GM12892 (cell line): Measurements from ENCODE around the gene TMEM208.

Source experiments
- DNase-seq: peaks from one replicate; pipeline ENCODE4 v3.0.0; 2011; ENCODE audit not compliant: insufficient read length
- FAIRE-seq: peaks from 2 replicates; lab custom pipeline; 2011; peaks lifted over from hg19 to GRCh38; lab: Jason Lieb, UNC
- POLR2A ChIP-seq: IDR thresholded peaks from 2 replicates; pipeline ENCODE4 v1.6.1; 2011; ENCODE audit warnings: low read depth, low read length, control low read depth
- POLR2AphosphoS5 ChIP-seq: IDR thresholded peaks from 2 replicates; pipeline ENCODE4 v1.6.1; 2011; ENCODE audit warnings: low read depth, low read length, control low read depth
- TAF1 ChIP-seq: IDR thresholded peaks from 2 replicates; pipeline ENCODE4 v1.6.1; 2011; ENCODE audit warnings: low read depth, mild to moderate bottlenecking, control low read depth, low read length, borderline replicate concordance

TMEM208 gene

GRCh38 chr16:67230809-67231660 is 4.1 kb downstream of the TMEM208 start:
- no peak for FAIRE-seq

GRCh38 chr16:67233596-67233995 is 6.7 kb downstream of the TMEM208 start:
- DNase-seq = no peak
- FAIRE-seq = no peak
- TF ChIP-seq POLR2AphosphoS5 = no peak
- no peak for TF ChIP-seq POLR2A
- TF ChIP-seq TAF1 = no peak

More at GRCh38 chr16:67230809-67231660, 4.1 kb downstream of the TMEM208 start:
- TF ChIP-seq POLR2A (peak; percentile 46; the same call in 1 of the 2 replicates), POLR2AphosphoS5 (no peak)
- no peak for DNase-seq

- TF ChIP-seq POLR2A (peak; percentile 36; the same call in 1 of the 2 replicates), POLR2AphosphoS5 (0 out of 2 replicates have a peak, but pooled peaks have one; percentile 29), TAF1 (no peak)
- FAIRE-seq = no peak
- DNase-seq = no peak
Observed at GRCh38 chr16:67234180-67234597, 7.3 kb downstream of the TMEM208 start.

- DNase-seq = no peak
- FAIRE-seq = no peak
- TF ChIP-seq POLR2AphosphoS5 = no peak; the same call in 1 of the 2 replicates
- no peak for TF ChIP-seq TAF1
- TF ChIP-seq POLR2A = 0 out of 2 replicates have a peak, but pooled peaks have one; percentile 20
Observed at GRCh38 chr16:67235816-67236562, 9.1 kb downstream of the TMEM208 start.

- TF ChIP-seq TAF1 (no peak), POLR2A (no peak), POLR2AphosphoS5 (no peak)
- DNase-seq (peak; percentile 84), FAIRE-seq (peak; percentile 70)
Observed at GRCh38 chr16:67236563-67237395, 9.8 kb downstream of the TMEM208 start.

- FAIRE-seq (no peak), DNase-seq (no peak)
- TF ChIP-seq POLR2AphosphoS5 (no peak), TAF1 (no peak), POLR2A (no peak)
Observed at GRCh38 chr16:67237396-67238277, 10.7 kb downstream of the TMEM208 start.

- TF ChIP-seq TAF1 (no peak), POLR2AphosphoS5 (no peak), POLR2A (no peak)
- DNase-seq = no peak
- no peak for FAIRE-seq
Observed at GRCh38 chr16:67238278-67238575, 11.3 kb downstream of the TMEM208 start.

GRCh38 chr16:67238806-67239470 is 12.0 kb downstream of the TMEM208 start:
- TF ChIP-seq POLR2A (no peak), TAF1 (no peak), POLR2AphosphoS5 (no peak)
- FAIRE-seq = no peak
- DNase-seq = no peak

GRCh38 chr16:67240506-67240905 is 13.6 kb downstream of the TMEM208 start:
- FAIRE-seq (no peak), DNase-seq (no peak)
- TF ChIP-seq POLR2A = no peak
- TF ChIP-seq TAF1 = no peak
- TF ChIP-seq POLR2AphosphoS5 = no peak
